SK-N-SH (cell line): ENCODE measurements around the gene PGM2L1. TPM values are rescaled to one million over a fixed set of nuclear protein-coding genes. Genes with fewer than 3 reads are reported as not detected.

Source experiments
- CTCF ChIA-PET: fragments of 300-600, 350-600 bp; formaldehyde crosslinking; extraction: SDS; loops from one replicate; lab custom pipeline; 2021; lab: Yijun Ruan, JAX
- POLR2A ChIA-PET: fragments of 350-600 bp; sonication (Branson Sonifier 250); formaldehyde crosslinking; extraction: SDS; loops from one replicate; lab custom pipeline; 2020; ENCODE audit warnings: antibody characterized with exemption, inconsistent platforms; lab: Yijun Ruan, JAX
- DNase-seq: peaks from one replicate; pipeline ENCODE4 v3.0.0; 2012
- H2AFZ ChIP-seq: fragments of 200-600 bp; sonication (generic); 2 replicates; pipeline ENCODE4 v1.8.1; 2016; ENCODE audit warnings: antibody characterized with exemption, mild to moderate bottlenecking, low read depth
- H3F3A ChIP-seq: fragments of 200-600 bp; sonication (generic); replicated peaks from 2 replicates; pipeline ENCODE3; 2016; ENCODE audit warnings: antibody characterized with exemption, mild to moderate bottlenecking; ENCODE audit not compliant: insufficient read depth
- H3K27ac ChIP-seq, 2 experiments: fragments of 200-500 bp in 1 of 2; fragments of 200-600 bp in 1 of 2; sonication (Bioruptor generic) in 1 of 2; sonication (generic), shearing (Covaris generic) in 1 of 2; 2 replicates each; pipeline versions ENCODE4 v1.5.1 to v1.6.1; 2014 to 2016; ENCODE audit warnings: low read depth in 2 of 2, inconsistent platforms in 1 of 2, low read length in 1 of 2, mild to moderate bottlenecking in 1 of 2, mixed read lengths in 1 of 2
- H3K27me3 ChIP-seq: fragments of 200-600 bp; sonication (generic), shearing (Covaris generic); 2 replicates; pipeline ENCODE4 v1.6.1; 2016; ENCODE audit warnings: mixed run types; ENCODE audit not compliant: insufficient read depth
- H3K36me3 ChIP-seq, 2 experiments: fragments of 200-500 bp in 1 of 2; fragments of 200-600 bp in 1 of 2; sonication (Bioruptor generic) in 1 of 2; sonication (generic) in 1 of 2; replicated peaks in 1 of 2; 2 replicates each; pipeline versions ENCODE3 to v1.5.1; 2014 to 2016; ENCODE audit warnings: low read length in 1 of 2, mild to moderate bottlenecking in 1 of 2; ENCODE audit not compliant: insufficient read depth in 2 of 2, control insufficient read depth in 1 of 2
- H3K4me1 ChIP-seq, 2 experiments: fragments of 200-500 bp in 1 of 2; fragments of 200-600 bp in 1 of 2; sonication (Bioruptor generic) in 1 of 2; sonication (generic), shearing (Covaris generic) in 1 of 2; 2 replicates each; pipeline versions ENCODE4 v1.5.1 to v1.6.1; 2014 to 2016; ENCODE audit warnings: low read depth in 1 of 2, low read length in 1 of 2, mixed run types in 1 of 2; ENCODE audit not compliant: insufficient read depth in 2 of 2, control insufficient read depth in 1 of 2
- H3K4me2 ChIP-seq: fragments of 200-600 bp; sonication (generic), shearing (Covaris generic); 2 replicates; pipeline ENCODE4 v1.6.1; 2017; ENCODE audit warnings: mixed run types
- H3K4me3 ChIP-seq, 2 experiments: fragments of 200-500 bp in 1 of 2; fragments of 200-600 bp in 1 of 2; sonication (Bioruptor generic) in 1 of 2; sonication (generic), shearing (Covaris generic) in 1 of 2; 2 replicates each; pipeline versions ENCODE4 v1.5.1 to v1.8.1; 2014 to 2016; ENCODE audit warnings: low read depth in 2 of 2, inconsistent platforms in 1 of 2, low read length in 1 of 2, mild to moderate bottlenecking in 1 of 2, mixed read lengths in 1 of 2, moderate library complexity in 1 of 2
- H3K79me2 ChIP-seq: fragments of 200-600 bp; sonication (generic); 2 replicates; pipeline ENCODE4 v1.8.1; 2017; ENCODE audit warnings: mild to moderate bottlenecking; ENCODE audit not compliant: insufficient read depth
- H3K9ac ChIP-seq: fragments of 200-600 bp; sonication (generic); 2 replicates; pipeline ENCODE4 v1.6.1; 2017; ENCODE audit warnings: mixed run types
- H3K9me2 ChIP-seq: fragments of 200-600 bp; sonication (generic); 2 replicates; pipeline ENCODE4 v1.6.1; 2017; ENCODE audit warnings: mixed run types
- H3K9me3 ChIP-seq: fragments of 200-600 bp; sonication (generic); 2 replicates; pipeline ENCODE4 v1.6.1; 2017; ENCODE audit warnings: mixed run types, mild to moderate bottlenecking, moderate library complexity
- H4K20me1 ChIP-seq: fragments of 200-600 bp; sonication (generic); 2 replicates; pipeline ENCODE4 v1.6.1; 2017; ENCODE audit warnings: mild to moderate bottlenecking, mixed run types; ENCODE audit not compliant: insufficient read depth
- CHD2 ChIP-seq: fragments of 150-350 bp; IDR thresholded peaks from 2 replicates; pipeline ENCODE4 v1.6.1; 2018; ENCODE audit warnings: low read length; ENCODE audit not compliant: partially characterized antibody
- CTCF ChIP-seq: fragments of 200-600 bp; sonication (generic); IDR thresholded peaks from 2 replicates; pipeline ENCODE4 v1.6.1; 2017; ENCODE audit warnings: antibody characterized with exemption, mild to moderate bottlenecking, moderate library complexity
- EP300 ChIP-seq, 2 experiments: IDR thresholded peaks; 2 replicates each; pipeline versions ENCODE4 v1.4.0 to v1.6.1; 2012; ENCODE audit warnings: borderline replicate concordance in 1 of 2, low read depth in 1 of 2, low read length in 1 of 2
- EZH2phosphoT487 ChIP-seq: fragments of 200-600 bp; sonication (generic); IDR thresholded peaks from 2 replicates; pipeline ENCODE4 v1.6.1; 2017; ENCODE audit warnings: low read depth, mixed run types, mild to moderate bottlenecking, antibody characterized with exemption, moderate library complexity, borderline replicate concordance
- FOXM1 ChIP-seq: IDR thresholded peaks from 2 replicates; pipeline ENCODE4 v1.4.0; 2012; ENCODE audit warnings: low read depth, mild to moderate bottlenecking
- GABPA ChIP-seq: IDR thresholded peaks from 2 replicates; pipeline ENCODE4 v1.4.0; 2012; ENCODE audit warnings: low read depth, mild to moderate bottlenecking
- GATA2 ChIP-seq: sonication (generic); formaldehyde crosslinking; IDR thresholded peaks from 2 replicates; pipeline ENCODE4 v1.5.0; 2020; ENCODE audit warnings: mild to moderate bottlenecking, missing genetic modification reagents
- IRF3 ChIP-seq: fragments of 150-350 bp; IDR thresholded peaks from 2 replicates; pipeline ENCODE4 v1.6.1; 2016; ENCODE audit warnings: mild to moderate bottlenecking, low read depth, low read length
- MAX ChIP-seq: IDR thresholded peaks from 2 replicates; pipeline ENCODE4 v1.4.0; 2012; ENCODE audit warnings: low read depth
- MEF2A ChIP-seq: IDR thresholded peaks from 2 replicates; pipeline ENCODE4 v1.4.0; 2012; ENCODE audit warnings: low read depth, borderline replicate concordance
- MXI1 ChIP-seq: IDR thresholded peaks from 2 replicates; pipeline ENCODE4 v1.6.1; 2012; ENCODE audit warnings: mild to moderate bottlenecking, low read depth, low read length, improper control_type of control experiment
- NFIC ChIP-seq: IDR thresholded peaks from 2 replicates; pipeline ENCODE4 v1.4.0; 2012; ENCODE audit warnings: borderline replicate concordance
- PBX3 ChIP-seq: IDR thresholded peaks from 2 replicates; pipeline ENCODE4; 2012
- POLR2AphosphoS5 ChIP-seq: IDR thresholded peaks from 2 replicates; pipeline ENCODE4 v1.6.1; 2012; ENCODE audit warnings: low read depth, low read length
- RAD21 ChIP-seq: IDR thresholded peaks from 2 replicates; pipeline ENCODE4 v1.6.1; 2012; ENCODE audit warnings: mild to moderate bottlenecking, low read length
- REST ChIP-seq: IDR thresholded peaks from 2 replicates; pipeline ENCODE4 v1.6.1; 2012; ENCODE audit warnings: mild to moderate bottlenecking, low read depth, low read length, moderate library complexity
- SIN3A ChIP-seq: IDR thresholded peaks from 2 replicates; pipeline ENCODE4 v1.6.1; 2012; ENCODE audit warnings: low read depth, mild to moderate bottlenecking, low read length, moderate library complexity, borderline replicate concordance
- SMC3 ChIP-seq: IDR thresholded peaks from 2 replicates; pipeline ENCODE4 v1.6.1; 2012; ENCODE audit warnings: low read depth, low read length, improper control_type of control experiment
- TCF12 ChIP-seq: IDR thresholded peaks from 2 replicates; pipeline ENCODE4 v1.4.0; 2012
- YY1 ChIP-seq: IDR thresholded peaks from 2 replicates; pipeline ENCODE4 v1.4.0; 2012; ENCODE audit warnings: low read depth, mild to moderate bottlenecking
- WGBS: methylation state at CpG from one replicate; pipeline ENCODE4 v1.1.6; 2017; ENCODE audit warnings: low lambda C conversion rate; 5-methylcytosine and 5-hydroxymethylcytosine counted together
- polyA plus RNA-seq, 3 experiments: library from polyadenylated mRNA; depleted of rRNA; stranded (reverse); fragments of >200 nt; gene quantifications; 2 replicates each; pipeline ENCODE4 v1.2.3, GENCODE V29; 2012

Gene PGM2L1
- polyA plus RNA-seq, 1 of the 3 experiments (the other 2 are of a cell fraction): 0.90 TPM

- Histone ChIP-seq H3K9me2 (no peaks in the 10 kb centered on the region), H3K9ac (no peak overlapping the region), H3K36me3 (peaks cover 0 to 4% of the 10 kb centered on the region in 2 experiments), H3F3A (peaks cover 19% of the 10 kb centered on the region), H3K4me1 (peaks cover 9 to 31% of the 10 kb centered on the region in 2 experiments; a peak in 3 of 4 replicates), H3K9me3 (no peaks in the 10 kb centered on the region), H3K79me2 (no peaks in the 10 kb centered on the region), H2AFZ (no peak overlapping the region), H4K20me1 (no peaks in the 10 kb centered on the region), H3K27ac (no peak overlapping the region), H3K4me2 (no peak overlapping the region), H3K4me3 (no peak overlapping the region), H3K27me3 (no peaks in the 10 kb centered on the region)
- TF ChIP-seq REST (no peak), SMC3 (no peak), TCF12 (no peak), EP300 (IDR thresholded peaks at IDR 0.05; ENCODE audit: borderline replicate concordance in 1 of 2, low read depth in 1 of 2, low read length in 1 of 2) (no peak), FOXM1 (no peak), MXI1 (no peak), IRF3 (no peak), MAX (no peak), RAD21 (no peak), CTCF (no peak), PBX3 (no peak), NFIC (no peak), CHD2 (no peak), MEF2A (no peak), GATA2 (no peak), SIN3A (no peak), POLR2AphosphoS5 (no peak), GABPA (no peak), YY1 (no peak), EZH2phosphoT487 (no peak)
- no peak for DNase-seq
- ChIA-PET CTCF (no interaction called here), POLR2A (no interaction called here)
- 78% methylated on average over 1 of the region's 1 CpG for WGBS
Measured at GRCh38 chr11:74327076-74327475, 71.2 kb downstream of the PGM2L1 start.
